ENCODE results near the gene PLS1. TPM values are rescaled to one million over a fixed set of nuclear protein-coding genes. Genes with fewer than 3 reads are reported as not detected.
"Not testable (repeated sequence)": the region's sequence is repeated elsewhere in the genome, so short reads cannot be mapped to it uniquely, and the experiment has no call there.

The PLS1 gene
- total and polyA plus RNA-seq, 4 donors: 9.3 to 45.4 (median 18.7) TPM

DNA sequence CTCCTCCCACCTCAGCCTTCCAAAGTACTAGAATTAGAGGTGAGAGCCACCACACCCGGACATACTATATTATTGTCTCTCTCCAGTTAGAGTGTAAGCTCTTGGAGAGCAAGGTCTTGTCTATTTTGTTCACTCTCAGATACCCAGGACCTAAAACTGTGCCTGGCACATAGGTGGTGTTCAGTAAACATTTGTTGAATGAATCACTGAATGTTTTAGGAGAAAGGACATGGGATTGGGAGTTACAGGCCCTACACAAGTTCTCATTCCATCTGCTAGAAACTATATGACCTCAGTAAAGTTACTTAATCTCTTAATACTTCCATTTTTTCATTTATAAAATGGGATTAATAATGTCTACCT is 16.2 kb upstream of the PLS1 start:
- ATAC-seq (ENCODE audit: insufficient read depth, low FRiP score): no peak
- TF ChIP-seq, protein P1, sequence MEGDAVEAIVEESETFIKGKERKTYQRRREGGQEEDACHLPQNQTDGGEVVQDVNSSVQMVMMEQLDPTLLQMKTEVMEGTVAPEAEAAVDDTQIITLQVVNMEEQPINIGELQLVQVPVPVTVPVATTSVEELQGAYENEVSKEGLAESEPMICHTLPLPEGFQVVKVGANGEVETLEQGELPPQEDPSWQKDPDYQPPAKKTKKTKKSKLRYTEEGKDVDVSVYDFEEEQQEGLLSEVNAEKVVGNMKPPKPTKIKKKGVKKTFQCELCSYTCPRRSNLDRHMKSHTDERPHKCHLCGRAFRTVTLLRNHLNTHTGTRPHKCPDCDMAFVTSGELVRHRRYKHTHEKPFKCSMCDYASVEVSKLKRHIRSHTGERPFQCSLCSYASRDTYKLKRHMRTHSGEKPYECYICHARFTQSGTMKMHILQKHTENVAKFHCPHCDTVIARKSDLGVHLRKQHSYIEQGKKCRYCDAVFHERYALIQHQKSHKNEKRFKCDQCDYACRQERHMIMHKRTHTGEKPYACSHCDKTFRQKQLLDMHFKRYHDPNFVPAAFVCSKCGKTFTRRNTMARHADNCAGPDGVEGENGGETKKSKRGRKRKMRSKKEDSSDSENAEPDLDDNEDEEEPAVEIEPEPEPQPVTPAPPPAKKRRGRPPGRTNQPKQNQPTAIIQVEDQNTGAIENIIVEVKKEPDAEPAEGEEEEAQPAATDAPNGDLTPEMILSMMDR (IDR thresholded peaks at IDR 0.05; ENCODE audit: control extremely low read depth, extremely low read depth): no peak
- Histone ChIP-seq H3K4me3 (no peak overlapping the region), H3K27me3 (ENCODE audit: control insufficient read depth in 3 of 3, insufficient read depth in 3 of 3, low read length in 2 of 3) (no peaks in the 10 kb centered on the region), H3K4me1 (ENCODE audit: control insufficient read depth in 5 of 5, insufficient read depth in 5 of 5, low read length in 5 of 5) (peaks cover 0 to 14% (median 5%) of the 10 kb centered on the region in 5 donors), H3K27ac (ENCODE audit: low read depth in 1 of 2, low read length in 1 of 2) (no peak overlapping the region), H3K9me3 (ENCODE audit: control insufficient read depth in 4 of 4, insufficient read depth in 3 of 4, low read length in 3 of 4) (no peaks in the 10 kb centered on the region), H3K9ac (ENCODE audit: insufficient read depth in 1 of 2, low read length in 2 of 2) (no peak overlapping the region), H3K36me3 (ENCODE audit: control insufficient read depth in 4 of 4, insufficient read depth in 4 of 4, low read length in 4 of 4) (peaks cover 0 to 5% (median 0%) of the 10 kb centered on the region in 4 donors)
- DNase-seq: no peak
- WGBS, 2 donors: 92 to 99% methylated on average over 1 of the region's 1 CpG

DNA sequence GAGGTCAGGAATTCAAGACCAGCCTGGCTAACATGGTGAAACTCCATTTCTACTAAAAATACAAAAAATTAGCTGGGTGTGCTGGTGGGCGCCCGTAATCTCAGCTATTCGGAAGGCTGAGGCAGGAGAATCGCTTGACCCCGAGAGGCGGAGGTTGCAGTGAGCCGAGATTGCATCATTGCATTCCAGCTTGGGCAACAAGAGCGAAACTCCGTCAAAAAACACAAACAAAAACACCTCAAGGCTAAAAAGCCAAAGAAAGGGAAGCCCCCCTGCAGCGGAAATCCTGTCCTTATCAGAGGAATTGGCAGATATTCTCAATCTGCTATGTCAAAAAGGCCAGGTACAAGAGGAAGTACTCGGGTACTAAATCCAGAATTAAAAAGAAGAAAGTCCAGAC is 15.1 kb upstream of the PLS1 start:
- H3K9ac ChIP-seq (ENCODE audit: insufficient read depth in 1 of 2, low read length in 2 of 2); H3K4me3 ChIP-seq; H3K9me3 ChIP-seq (ENCODE audit: control insufficient read depth in 4 of 4, insufficient read depth in 3 of 4, low read length in 3 of 4); H3K27me3 ChIP-seq (ENCODE audit: control insufficient read depth in 3 of 3, insufficient read depth in 3 of 3, low read length in 2 of 3); H3K36me3 ChIP-seq (ENCODE audit: control insufficient read depth in 4 of 4, insufficient read depth in 4 of 4, low read length in 4 of 4); ATAC-seq (ENCODE audit: insufficient read depth, low FRiP score); H3K27ac ChIP-seq (ENCODE audit: low read depth in 1 of 2, low read length in 1 of 2); DNase-seq: not testable (repeated sequence)
- H3K4me1 ChIP-seq (ENCODE audit: control insufficient read depth in 5 of 5, insufficient read depth in 5 of 5, low read length in 5 of 5): peaks cover 0 to 14% (median 5%) of the 10 kb centered on the region in 5 donors
- WGBS, 2 donors: 69% methylated on average over 11 of the region's 11 CpGs

DNA sequence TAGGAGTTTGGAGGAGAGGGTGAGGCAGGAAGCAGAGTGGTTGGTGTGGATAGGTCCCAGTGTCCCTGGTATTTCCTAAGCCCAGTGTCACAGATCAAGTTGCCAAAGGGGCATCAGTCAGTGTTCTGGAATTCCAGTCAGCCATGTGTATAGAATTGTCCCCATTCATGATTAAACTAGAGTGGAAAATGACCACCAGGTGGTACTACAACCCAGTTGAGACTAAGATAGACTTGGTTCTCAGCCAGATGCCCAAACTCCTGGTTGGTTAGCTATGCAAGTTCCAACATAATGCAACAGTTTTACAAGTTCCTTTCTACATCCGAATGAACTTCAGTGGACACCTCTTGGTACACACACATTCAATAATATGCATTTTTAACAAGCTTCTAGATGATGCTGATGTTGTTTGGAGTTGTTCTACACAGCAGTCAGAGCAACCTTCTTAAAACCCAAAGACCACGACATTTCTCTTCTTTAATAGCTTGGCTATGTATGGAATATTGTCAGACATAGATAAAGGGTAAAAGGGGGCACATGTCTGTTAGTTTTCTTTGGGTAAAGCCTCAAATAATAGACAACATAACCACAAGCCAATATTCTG is 9.3 kb upstream of the PLS1 start:
- DNase-seq: peak; percentile 53 to 86 (median 80)
- WGBS, 2 donors: 38 to 44% methylated on average over 2 of the region's 2 CpGs
- peak; percentile 81 for ATAC-seq (ENCODE audit: insufficient read depth, low FRiP score)

DNA sequence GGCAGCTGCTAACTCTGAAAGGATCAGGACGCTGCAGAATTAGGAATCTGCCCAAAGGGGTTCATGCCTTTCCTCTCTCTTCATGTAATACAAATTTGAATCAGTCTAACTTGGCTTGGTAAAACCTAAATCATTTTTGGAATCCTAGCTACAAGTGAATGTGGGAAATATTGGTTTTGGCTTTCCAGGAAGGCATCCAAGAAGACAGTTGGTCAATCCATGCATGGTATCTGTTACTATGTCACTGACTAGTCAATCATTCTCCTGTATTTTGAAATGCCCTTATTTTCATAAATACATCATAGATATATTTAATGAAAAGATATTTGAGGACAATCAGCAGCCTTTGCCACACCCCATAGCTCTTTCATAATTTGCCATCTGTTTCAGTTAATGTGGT is 7.5 kb upstream of the PLS1 start:
- no peaks in the 10 kb centered on the region for H3K4me1 ChIP-seq (ENCODE audit: control insufficient read depth in 5 of 5, insufficient read depth in 5 of 5, low read length in 5 of 5)
- 84 to 93% methylated on average over 1 of the region's 1 CpG for WGBS, 2 donors
- DNase-seq (no peak), ATAC-seq (ENCODE audit: insufficient read depth, low FRiP score) (no peak)
- TF ChIP-seq, protein P1 (IDR thresholded peaks at IDR 0.05; ENCODE audit: control extremely low read depth, extremely low read depth): no peak
- no peak overlapping the region for H3K4me3 ChIP-seq
- no peaks in the 10 kb centered on the region for H3K9me3 ChIP-seq (ENCODE audit: control insufficient read depth in 4 of 4, insufficient read depth in 3 of 4, low read length in 3 of 4)
- H3K9ac ChIP-seq (ENCODE audit: insufficient read depth in 1 of 2, low read length in 2 of 2): no peak overlapping the region
- no peak overlapping the region for H3K27ac ChIP-seq (ENCODE audit: low read depth in 1 of 2, low read length in 1 of 2)
- H3K27me3 ChIP-seq (ENCODE audit: control insufficient read depth in 3 of 3, insufficient read depth in 3 of 3, low read length in 2 of 3): peaks cover 0 to 7% (median 3%) of the 10 kb centered on the region in 3 donors
- no peaks in the 10 kb centered on the region for H3K36me3 ChIP-seq (ENCODE audit: control insufficient read depth in 4 of 4, insufficient read depth in 4 of 4, low read length in 4 of 4)

More for the DNA sequence above, 9.3 kb upstream of the PLS1 start:
- H3K9ac ChIP-seq (ENCODE audit: insufficient read depth in 1 of 2, low read length in 2 of 2): no peak overlapping the region
- no peak overlapping the region for H3K4me3 ChIP-seq
- no peak overlapping the region for H3K27ac ChIP-seq (ENCODE audit: low read depth in 1 of 2, low read length in 1 of 2)
- no peaks in the 10 kb centered on the region for H3K36me3 ChIP-seq (ENCODE audit: control insufficient read depth in 4 of 4, insufficient read depth in 4 of 4, low read length in 4 of 4)
- H3K4me1 ChIP-seq (ENCODE audit: control insufficient read depth in 5 of 5, insufficient read depth in 5 of 5, low read length in 5 of 5): no peaks in the 10 kb centered on the region
- H3K9me3 ChIP-seq (ENCODE audit: control insufficient read depth in 4 of 4, insufficient read depth in 3 of 4, low read length in 3 of 4): no peaks in the 10 kb centered on the region
- peaks cover 0 to 7% (median 3%) of the 10 kb centered on the region in 3 donors for H3K27me3 ChIP-seq (ENCODE audit: control insufficient read depth in 3 of 3, insufficient read depth in 3 of 3, low read length in 2 of 3)
- TF ChIP-seq, protein P1 (IDR thresholded peaks at IDR 0.05; ENCODE audit: control extremely low read depth, extremely low read depth): peak; percentile 58

DNA sequence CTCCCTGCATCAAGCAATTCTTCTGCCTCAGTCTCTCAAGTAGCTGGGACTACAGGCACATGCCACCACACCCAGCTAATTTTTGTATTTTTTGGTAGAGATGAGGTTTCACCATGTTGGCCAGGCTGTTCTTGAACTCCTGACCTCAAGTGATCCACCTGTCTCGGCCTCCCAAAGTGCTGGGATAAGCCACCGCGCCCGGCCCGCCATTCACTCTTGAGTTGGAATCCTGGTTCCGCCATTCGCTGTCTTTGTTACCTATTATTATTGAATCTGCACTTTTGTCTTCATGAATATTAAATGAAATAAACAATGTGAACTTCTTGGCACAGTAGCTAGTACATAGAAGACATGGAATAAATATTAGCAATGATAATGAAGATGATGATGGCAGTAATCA is 3.9 kb upstream of the PLS1 start:
- not testable (repeated sequence) for ATAC-seq (ENCODE audit: insufficient read depth, low FRiP score); H3K9me3 ChIP-seq (ENCODE audit: control insufficient read depth in 4 of 4, insufficient read depth in 3 of 4, low read length in 3 of 4); H3K4me3 ChIP-seq; H3K27ac ChIP-seq (ENCODE audit: low read depth in 1 of 2, low read length in 1 of 2); H3K36me3 ChIP-seq (ENCODE audit: control insufficient read depth in 4 of 4, insufficient read depth in 4 of 4, low read length in 4 of 4); H3K27me3 ChIP-seq (ENCODE audit: control insufficient read depth in 3 of 3, insufficient read depth in 3 of 3, low read length in 2 of 3); DNase-seq; H3K9ac ChIP-seq (ENCODE audit: insufficient read depth in 1 of 2, low read length in 2 of 2)
- WGBS, 2 donors: 98% methylated on average over 7 of the region's 7 CpGs
- peaks cover 0 to 11% (median 0%) of the 10 kb centered on the region in 5 donors for H3K4me1 ChIP-seq (ENCODE audit: control insufficient read depth in 5 of 5, insufficient read depth in 5 of 5, low read length in 5 of 5)
